K562 (cell line): ENCODE results near the gene PRKCQ. TPM values are rescaled to one million over a fixed set of nuclear protein-coding genes. Genes with fewer than 3 reads are reported as not detected.

ENCODE experiments used
- ATAC-seq: fragments of 200-7000 bp; cut with Tn5 transposase; 3 replicates; pipeline ENCODE4 v1.9.1; 2020; ENCODE audit warnings: moderate library complexity
- BruUV-seq: library from RNA; stranded (reverse); fragments of 400-500 nt; replicated peaks from 2 replicates; lab custom pipeline; 2021; lab: Mats Ljungman, UMichigan
- CTCF ChIA-PET: fragments of 300-600 bp; formaldehyde crosslinking; extraction: SDS; loops from one replicate; lab custom pipeline; 2021; ENCODE audit warnings: low intra/inter-chr PET ratio; lab: Yijun Ruan, JAX
- POLR2A ChIA-PET: fragments of 300-600, 350-650 bp; sonication (Branson Sonifier 250); formaldehyde crosslinking; extraction: SDS; loops from one replicate; lab custom pipeline; 2021; ENCODE audit warnings: antibody characterized with exemption, inconsistent platforms; lab: Yijun Ruan, JAX
- DNase-seq, 4 experiments: peaks; one replicate each; pipeline versions ENCODE4 v3.0.0 to v3.0.0-alpha.2; 2011 to 2018; ENCODE audit warnings: low spot score in 3 of 4, mixed read lengths in 3 of 4; ENCODE audit errors: extremely low read depth in 1 of 4
- FAIRE-seq: peaks from 2 replicates; lab custom pipeline; 2011; peaks lifted over from hg19 to GRCh38; lab: Jason Lieb, UNC
- H2AFZ ChIP-seq: 2 replicates; pipeline ENCODE4 v1.6.0; 2011; ENCODE audit warnings: low read depth, low read length, control low read depth, inconsistent platforms
- H3K27ac ChIP-seq: fragments of 200-600 bp; 3 replicates; pipeline ENCODE4 v1.8.0; 2011; ENCODE audit warnings: low read depth, mild to moderate bottlenecking, control low read depth, inconsistent platforms, low read length, moderate library complexity, mixed read lengths; ENCODE audit errors: extremely low read depth
- H3K27me3 ChIP-seq, 2 experiments: fragments of 300-600 bp in 1 of 2; 2 replicates in 1 of 2; 3 replicates in 1 of 2; pipeline versions ENCODE4 v1.6.0 to v1.8.0; 2011; ENCODE audit warnings: inconsistent platforms in 2 of 2, low read length in 2 of 2, mild to moderate bottlenecking in 1 of 2, mixed read lengths in 1 of 2, moderate library complexity in 1 of 2; ENCODE audit not compliant: control insufficient read depth in 2 of 2, insufficient read depth in 2 of 2
- H3K36me3 ChIP-seq: fragments of 300-600 bp; 3 replicates; pipeline ENCODE4 v1.8.0; 2011; ENCODE audit warnings: mild to moderate bottlenecking, low read length, inconsistent platforms; ENCODE audit not compliant: control insufficient read depth, insufficient read depth
- H3K4me1 ChIP-seq, 2 experiments: fragments of 200-600 bp in 1 of 2; replicated peaks in 1 of 2; 2 replicates in 1 of 2; 3 replicates in 1 of 2; pipeline versions ENCODE4 v1.5.1 to v1.8.0; 2011; ENCODE audit warnings: inconsistent platforms in 2 of 2, low read length in 2 of 2, mild to moderate bottlenecking in 1 of 2, mixed read lengths in 1 of 2, moderate library complexity in 1 of 2; ENCODE audit not compliant: control insufficient read depth in 2 of 2, insufficient read depth in 2 of 2
- H3K4me2 ChIP-seq: 2 replicates; pipeline ENCODE4 v1.6.1; 2011; ENCODE audit warnings: low read length, control low read depth, inconsistent platforms, mixed read lengths; ENCODE audit not compliant: insufficient read depth
- H3K4me3 ChIP-seq: fragments of 200-600 bp; sonication (generic), shearing (Covaris generic); 2 replicates; pipeline ENCODE4 v1.5.1; 2016; ENCODE audit warnings: control low read depth, inconsistent platforms
- H3K79me2 ChIP-seq: fragments of 200-600 bp; 3 replicates; pipeline ENCODE4 v1.8.0; 2011; ENCODE audit warnings: low read length, inconsistent platforms; ENCODE audit not compliant: control insufficient read depth, insufficient read depth
- H3K9ac ChIP-seq, 2 experiments: 2 replicates each; pipeline versions ENCODE4 v1.6.0 to v1.6.1; 2011; ENCODE audit warnings: low read depth in 2 of 2, low read length in 2 of 2, control low read depth in 1 of 2, inconsistent platforms in 1 of 2, mild to moderate bottlenecking in 1 of 2, mixed read lengths in 1 of 2; ENCODE audit not compliant: insufficient read depth in 1 of 2
- H3K9me1 ChIP-seq: one replicate; pipeline ENCODE4 v1.6.0; 2011; ENCODE audit warnings: inconsistent platforms, mild to moderate bottlenecking, low read length, moderate library complexity; ENCODE audit not compliant: control insufficient read depth, insufficient read depth
- H3K9me3 ChIP-seq: replicated peaks from 2 replicates; pipeline ENCODE4 v1.5.1; 2011; ENCODE audit warnings: low read depth, low read length, inconsistent platforms; ENCODE audit not compliant: control insufficient read depth, insufficient read depth
- H4K20me1 ChIP-seq: replicated peaks from 2 replicates; pipeline ENCODE4 v1.6.1; 2011; ENCODE audit warnings: low read length, inconsistent platforms, mixed read lengths; ENCODE audit not compliant: control insufficient read depth, insufficient read depth
- ADNP ChIP-seq: fragments of 200-800 bp; sonication (Bioruptor generic); IDR thresholded peaks from 2 replicates; pipeline ENCODE4 v1.6.1; 2016; ENCODE audit warnings: missing genetic modification characterization, missing compliant biosample characterization
- ARID3B ChIP-seq: fragments of 250-450 bp; sonication (Bioruptor Pico); IDR thresholded peaks from 2 replicates; pipeline ENCODE4 v1.4.0; 2020; ENCODE audit warnings: borderline replicate concordance
- GABPB1 ChIP-seq: sonication (generic); formaldehyde crosslinking; IDR thresholded peaks from 2 replicates; pipeline ENCODE4 v1.8.0; 2022; ENCODE audit warnings: mild to moderate bottlenecking, missing genetic modification reagents
- GATAD2B ChIP-seq: fragments of 450-650 bp; IDR thresholded peaks from 2 replicates; pipeline ENCODE4 v1.6.1; 2017; ENCODE audit warnings: mild to moderate bottlenecking, borderline replicate concordance
- KDM1A ChIP-seq, 2 experiments: fragments of 450-650 bp; IDR thresholded peaks; 2 replicates each; pipeline ENCODE4 v1.6.1; 2016; ENCODE audit warnings: mild to moderate bottlenecking in 2 of 2
- KLF16 ChIP-seq: IDR thresholded peaks from 2 replicates; pipeline ENCODE4 v1.6.1; 2016; ENCODE audit warnings: antibody characterized with exemption
- MAX ChIP-seq: sonication (generic); formaldehyde crosslinking; IDR thresholded peaks from 2 replicates; pipeline ENCODE4 v1.9.0; 2022; ENCODE audit warnings: mild to moderate bottlenecking, missing genetic modification reagents
- MCM7 ChIP-seq, 2 experiments: fragments of 450-650 bp; IDR thresholded peaks; 2 replicates each; pipeline ENCODE4 v1.6.1; 2016 to 2018
- NCOA1 ChIP-seq: fragments of 450-650 bp; IDR thresholded peaks from 2 replicates; pipeline ENCODE4 v1.6.1; 2016; ENCODE audit warnings: low read depth
- POLR2AphosphoS5 ChIP-seq: IDR thresholded peaks from 2 replicates; pipeline ENCODE4 v1.6.1; 2011; ENCODE audit warnings: mild to moderate bottlenecking, low read depth, low read length, moderate library complexity; ENCODE audit not compliant: control insufficient read depth, insufficient read depth
- PTBP1 ChIP-seq: fragments of 200-400 bp; formaldehyde crosslinking; IDR thresholded peaks from 2 replicates; pipeline ENCODE4 v1.6.1; 2017; ENCODE audit warnings: low read depth, low read length
- PYGO2 ChIP-seq: fragments of 450-650 bp; IDR thresholded peaks from 2 replicates; pipeline ENCODE4 v1.6.1; 2016; ENCODE audit warnings: mild to moderate bottlenecking, missing genetic modification characterization, moderate library complexity, missing compliant biosample characterization
- SLC30A9 ChIP-seq: fragments of 250-450 bp; sonication (Bioruptor Pico); IDR thresholded peaks from 2 replicates; pipeline ENCODE4 v1.8.0; 2022; ENCODE audit warnings: mild to moderate bottlenecking, moderate library complexity
- TAF7 ChIP-seq: fragments of 450-650 bp; IDR thresholded peaks from 2 replicates; pipeline ENCODE4 v1.6.1; 2016; ENCODE audit warnings: missing genetic modification characterization, missing compliant biosample characterization
- THRB ChIP-seq: fragments of 450-650 bp; formaldehyde crosslinking; conservative IDR thresholded peaks from 2 replicates; pipeline ENCODE4 v1.4.0; 2022; ENCODE audit warnings: mild to moderate bottlenecking, missing genetic modification characterization
- YBX1 ChIP-seq: fragments of 450-650 bp; IDR thresholded peaks from 2 replicates; pipeline ENCODE4 v1.7.1; 2016; ENCODE audit warnings: mild to moderate bottlenecking
- ZBTB2 ChIP-seq: fragments of 450-650 bp; IDR thresholded peaks from 2 replicates; pipeline ENCODE4 v1.6.1; 2016; ENCODE audit warnings: antibody characterized with exemption
- ZNF384 ChIP-seq: IDR thresholded peaks from 2 replicates; pipeline ENCODE4 v1.6.1; 2012; ENCODE audit warnings: low read depth, low read length, improper control_type of control experiment
- ZNF408 ChIP-seq: fragments of 250-450 bp; sonication (Bioruptor Pico); IDR thresholded peaks from 2 replicates; pipeline ENCODE4 v1.4.0; 2020; ENCODE audit warnings: low read depth, mild to moderate bottlenecking, moderate library complexity
- WGBS: fragments of 100-300 bp; shearing (Covaris generic); methylation state at CpG from one replicate; pipeline ENCODE4 v1.1.6; 2016; ENCODE audit warnings: low coverage, mixed read lengths; ENCODE audit not compliant: insufficient coverage; ENCODE audit errors: missing lambda C conversion rate; 5-methylcytosine and 5-hydroxymethylcytosine counted together
- in situ Hi-C: fragments of 300-500 bp; cut with MboI; formaldehyde crosslinking; loops from 4 replicates; pipeline ENCODE4 v1.15.0; 2018; ENCODE audit warnings: inconsistent platforms, mixed read lengths
- intact Hi-C: fragments of 100-400 bp; cut with micrococcal nuclease; formaldehyde crosslinking; loops from 2 replicates; pipeline ENCODE4 v1.14.2; 2022
- polyA plus RNA-seq, 8 experiments: library from polyadenylated mRNA; depleted of rRNA in 4 of 8; stranded (reverse) in 5 of 8; unstranded in 3 of 8; fragments of >200 nt; fragmentation: Nextera tagmentation in 2 of 8; fragmentation: Illumina TruSeq in 1 of 8; extraction: Ambion mirVana in 2 of 8; extraction: Trizol in 1 of 8; gene quantifications; 2 replicates each; pipeline versions ENCODE4 v1.2.1 to v1.2.3, GENCODE V29; 2011 to 2014; ENCODE audit warnings: inconsistent platforms in 1 of 8, missing spikeins in 1 of 8
- total RNA-seq, 7 experiments: library from RNA; depleted of rRNA in 6 of 7; stranded (reverse); fragments of >200 nt in 6 of 7; fragmentation: Illumina TruSeq in 2 of 7; extraction: Trizol in 2 of 7; gene quantifications; 2 replicates each; pipeline versions ENCODE4 v1.2.1 to v1.2.3, GENCODE V29; 2011 to 2021; ENCODE audit warnings: low replicate concordance in 1 of 7

PRKCQ gene
- total and polyA plus RNA-seq, 9 of the 15 experiments (the other 6 are each of a cell fraction or from before 2014, with no cell fraction given): 4.4 to 23.3 (median 14.6) TPM

GRCh38 chr10:6461961-6462360 is 118.1 kb downstream of the PRKCQ start (continued):
- no peak for TF ChIP-seq ZNF408 (CRISPR knock-in tag)
- TF ChIP-seq KLF16: no peak
- TF ChIP-seq MAX (CRISPR knock-in tag): no peak

- intact Hi-C loops: no loop called here
- FAIRE-seq: no peak
- in situ Hi-C loops: no loop called here
- 0 out of 2 replicates have a peak, but pooled peaks have one; percentile 31 for TF ChIP-seq THRB (CRISPR knock-in tag)
- TF ChIP-seq ARID3B (CRISPR knock-in tag): no peak
- no peak for TF ChIP-seq NCOA1
- no peak for TF ChIP-seq YBX1
- peak in 1 of 2 experiments; percentile 30; a peak in 1 of 4 replicates for TF ChIP-seq MCM7 (IDR thresholded peaks at IDR 0.05)
- no peak for TF ChIP-seq ADNP
- no peak for TF ChIP-seq ZNF384
- TF ChIP-seq PYGO2 (tag): no peak
- TF ChIP-seq PTBP1: no peak
- TF ChIP-seq TAF7 (tag): no peak
- TF ChIP-seq SLC30A9 (CRISPR knock-in tag): no peak
- no peak for TF ChIP-seq GATAD2B
- TF ChIP-seq POLR2AphosphoS5: no peak
- TF ChIP-seq KDM1A (IDR thresholded peaks at IDR 0.05): 0 out of 4 replicates have a peak, but pooled peaks have one; percentile 34 to 40
- TF ChIP-seq ZBTB2: 0 out of 2 replicates have a peak, but pooled peaks have one; percentile 18
- TF ChIP-seq GABPB1 (CRISPR knock-in tag): no peak
Observed at GRCh38 chr10:6460861-6461409, 119.1 kb downstream of the PRKCQ start.

More at GRCh38 chr10:6460861-6461409, 119.1 kb downstream of the PRKCQ start:
- no TSS peak for BruUV-seq
- ChIA-PET CTCF (no interaction called here), POLR2A (interaction anchor here (0.7 kb wide), 1 partner anchor 43 kb away, joined by 3 read pairs; no protein-coding TSS in a partner anchor)
- Histone ChIP-seq H3K4me3 (no peak overlapping the region), H3K36me3 (peaks cover 11% of the 10 kb centered on the region), H3K27me3 (no peaks in the 10 kb centered on the region), H3K9me1 (no peaks in the 10 kb centered on the region), H3K4me2 (no peak overlapping the region), H2AFZ (no peak overlapping the region), H3K27ac (no peak overlapping the region), H3K4me1 (peaks cover 0 to 8% of the 10 kb centered on the region in 2 experiments; a peak in 3 of 5 replicates), H3K79me2 (no peaks in the 10 kb centered on the region), H4K20me1 (no peaks in the 10 kb centered on the region), H3K9me3 (no peaks in the 10 kb centered on the region), H3K9ac (no peak overlapping the region)
- DNase-seq (no peak), ATAC-seq (no peak)
- WGBS: 83% methylated on average over 2 of the region's 2 CpGs
